AG04450 (cell line): Measurements from ENCODE around the gene EXOC6B. TPM values are rescaled to one million over a fixed set of nuclear protein-coding genes. Genes with fewer than 3 reads are reported as not detected.

Experiments
- CTCF ChIA-PET: fragments of 300-600, 350-600 bp; formaldehyde crosslinking; extraction: SDS; loops from one replicate; lab custom pipeline; 2022; ENCODE audit warnings: antibody characterized with exemption, inconsistent platforms; lab: Charles Lee
- POLR2A ChIA-PET: fragments of 350-600 bp; formaldehyde crosslinking; extraction: SDS; loops from one replicate; lab custom pipeline; 2021; ENCODE audit warnings: antibody characterized with exemption, inconsistent platforms; lab: Yijun Ruan, JAX
- DNase-seq: peaks from one replicate; pipeline ENCODE4 v3.0.0-alpha.2; 2011; ENCODE audit warnings: low read depth, low spot score
- H3K27ac ChIP-seq: one replicate; pipeline ENCODE4 v1.5.1; 2012; ENCODE audit warnings: low read depth, low read length, control low read depth
- H3K27me3 ChIP-seq: one replicate; pipeline ENCODE4 v1.6.0; 2012; ENCODE audit warnings: low read length; ENCODE audit not compliant: control insufficient read depth, insufficient read depth
- H3K4me3 ChIP-seq: 2 replicates; pipeline ENCODE4 v1.5.1; 2011; ENCODE audit warnings: mild to moderate bottlenecking, low read depth, low read length, control low read depth
- H3K9me3 ChIP-seq: 2 replicates; pipeline ENCODE4 v1.5.1; 2012; ENCODE audit warnings: low read length; ENCODE audit not compliant: control insufficient read depth, insufficient read depth
- polyA plus RNA-seq: library from polyadenylated mRNA; depleted of rRNA; stranded (reverse); fragments of >200 nt; gene quantifications from 2 replicates; pipeline ENCODE4 v1.2.3, GENCODE V29; 2011
- TF ChIP-seq, protein P1 (sequence below): IDR thresholded peaks from 2 replicates; pipeline ENCODE4 v1.5.1; 2011; ENCODE audit warnings: low read depth, low read length, control low read depth, inconsistent platforms

The EXOC6B gene
- polyA plus RNA-seq, 1 experiment: 28.7 TPM

DNA sequence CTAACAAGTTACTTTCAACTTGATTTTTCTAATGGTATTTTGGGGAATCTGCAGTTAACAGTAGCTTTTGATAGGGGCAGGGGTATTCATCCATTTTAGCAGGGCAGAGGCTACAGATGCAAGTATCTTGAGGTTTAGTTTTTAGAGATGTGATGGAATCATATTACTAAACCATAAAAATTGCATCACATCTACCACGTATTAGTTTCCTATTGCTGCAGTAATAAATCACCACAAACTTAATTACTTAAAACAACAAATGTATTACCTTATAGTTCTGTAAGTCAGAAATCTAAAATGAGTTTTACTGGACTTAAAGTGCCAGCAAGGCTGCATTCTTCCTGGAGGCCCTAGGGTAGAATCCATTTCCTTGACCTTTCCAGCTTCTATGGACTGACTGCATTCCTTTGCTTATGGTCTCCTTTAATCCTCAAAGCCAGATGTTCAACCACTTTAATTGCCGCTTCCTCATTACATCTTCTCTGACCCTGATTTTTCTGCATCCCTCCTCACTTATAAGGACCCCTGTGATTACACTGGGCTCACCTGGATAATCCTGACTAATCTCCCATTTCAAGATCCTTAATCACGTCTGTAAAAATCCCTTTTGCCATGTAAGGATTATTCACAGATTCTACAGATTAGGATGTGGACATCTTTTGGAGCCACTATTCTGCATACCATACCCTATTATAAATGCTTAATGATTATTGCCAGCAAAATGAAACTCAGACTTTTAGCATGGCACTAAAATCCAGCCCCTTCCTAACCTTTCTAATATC, 21.9 kb upstream of the EXOC6B start:
- POLR2A ChIA-PET: no interaction called here
- no peak overlapping the region for H3K4me3 ChIP-seq
- peaks cover 49% of the 10 kb centered on the region for H3K27me3 ChIP-seq
- H3K9me3 ChIP-seq: no peaks in the 10 kb centered on the region
- no peak for DNase-seq
- CTCF ChIA-PET: interaction anchor here (1.0 to 1.8 kb wide), 2 partner anchors 12 to 15 kb away, joined by 3 to 7 read pairs; no protein-coding TSS in a partner anchor
- H3K27ac ChIP-seq: no peak overlapping the region
- TF ChIP-seq, protein P1, sequence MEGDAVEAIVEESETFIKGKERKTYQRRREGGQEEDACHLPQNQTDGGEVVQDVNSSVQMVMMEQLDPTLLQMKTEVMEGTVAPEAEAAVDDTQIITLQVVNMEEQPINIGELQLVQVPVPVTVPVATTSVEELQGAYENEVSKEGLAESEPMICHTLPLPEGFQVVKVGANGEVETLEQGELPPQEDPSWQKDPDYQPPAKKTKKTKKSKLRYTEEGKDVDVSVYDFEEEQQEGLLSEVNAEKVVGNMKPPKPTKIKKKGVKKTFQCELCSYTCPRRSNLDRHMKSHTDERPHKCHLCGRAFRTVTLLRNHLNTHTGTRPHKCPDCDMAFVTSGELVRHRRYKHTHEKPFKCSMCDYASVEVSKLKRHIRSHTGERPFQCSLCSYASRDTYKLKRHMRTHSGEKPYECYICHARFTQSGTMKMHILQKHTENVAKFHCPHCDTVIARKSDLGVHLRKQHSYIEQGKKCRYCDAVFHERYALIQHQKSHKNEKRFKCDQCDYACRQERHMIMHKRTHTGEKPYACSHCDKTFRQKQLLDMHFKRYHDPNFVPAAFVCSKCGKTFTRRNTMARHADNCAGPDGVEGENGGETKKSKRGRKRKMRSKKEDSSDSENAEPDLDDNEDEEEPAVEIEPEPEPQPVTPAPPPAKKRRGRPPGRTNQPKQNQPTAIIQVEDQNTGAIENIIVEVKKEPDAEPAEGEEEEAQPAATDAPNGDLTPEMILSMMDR: no peak

DNA sequence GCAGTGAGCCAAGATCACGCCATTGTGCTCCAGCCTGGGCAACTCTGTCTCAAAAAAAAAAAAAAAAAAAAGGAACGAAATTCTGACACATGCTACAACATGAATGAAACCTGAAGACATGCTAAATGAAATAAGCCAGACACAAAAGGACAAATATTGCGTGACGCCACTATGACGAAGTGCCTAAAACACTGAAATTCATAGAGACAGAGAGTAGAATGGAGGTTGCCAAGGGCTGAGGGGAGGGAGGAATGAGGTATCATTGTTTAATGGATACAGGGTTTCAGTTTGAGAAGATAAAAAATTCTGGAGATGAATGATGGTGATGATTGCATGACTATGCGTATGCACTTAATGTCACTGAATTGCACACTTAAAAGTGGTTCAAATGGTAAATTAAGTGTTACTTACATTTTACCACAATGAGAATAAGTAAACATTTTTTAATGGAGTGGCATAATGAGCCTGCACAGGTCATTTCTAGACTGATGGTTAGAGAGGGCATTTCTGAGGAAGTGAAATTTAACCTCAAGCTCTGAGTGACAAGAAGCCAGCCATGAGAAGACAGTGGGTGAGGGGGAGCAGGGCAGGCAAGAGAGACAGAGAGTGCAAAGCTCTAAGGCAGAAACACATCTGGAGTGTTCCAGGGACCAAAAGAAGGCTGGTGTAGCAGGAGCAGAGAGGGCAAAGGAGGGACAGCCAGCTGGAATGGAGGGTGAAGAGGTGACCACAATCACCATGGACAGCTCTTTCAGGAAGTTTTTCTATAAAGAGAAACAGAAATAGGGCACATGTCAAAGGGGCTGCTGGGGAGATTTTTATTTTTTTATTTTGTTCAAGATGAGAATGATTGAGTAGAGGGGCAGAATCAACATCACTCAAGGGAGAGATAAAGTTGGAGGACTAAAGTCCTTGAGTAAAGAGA, 20.6 kb upstream of the EXOC6B start:
- Histone ChIP-seq H3K27ac (no peak overlapping the region), H3K9me3 (no peaks in the 10 kb centered on the region), H3K27me3 (peaks cover 42% of the 10 kb centered on the region), H3K4me3 (no peak overlapping the region)
- ChIA-PET POLR2A (no interaction called here), CTCF (interaction anchor here (1.8 kb wide), 1 partner anchor 16 kb away, joined by 7 read pairs; no protein-coding TSS in a partner anchor)
- DNase-seq: no peak
- TF ChIP-seq, protein P1: no peak

DNA sequence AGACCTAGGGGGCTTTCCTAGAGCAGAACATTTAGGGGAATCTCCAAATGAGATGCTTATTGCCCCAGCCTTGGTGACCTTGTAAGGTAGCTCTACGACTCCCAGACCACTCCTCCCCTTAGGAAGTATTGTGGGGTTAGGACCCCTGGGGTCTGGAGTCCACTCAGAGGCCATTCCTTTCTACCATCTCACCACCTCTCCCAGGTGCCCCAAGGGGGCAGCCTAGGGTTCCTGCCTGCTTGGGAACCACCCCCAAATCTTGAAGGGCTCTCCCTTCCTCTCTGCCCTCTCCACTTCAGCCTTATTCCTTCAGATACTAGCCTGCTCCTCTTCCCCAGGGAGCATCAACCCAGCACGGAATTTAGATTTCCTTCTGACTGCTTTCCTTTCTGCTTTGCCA, 17.5 kb upstream of the EXOC6B start:
- peaks cover 14% of the 10 kb centered on the region for H3K27me3 ChIP-seq
- CTCF ChIA-PET: interaction anchor here (0.5 to 2.6 kb wide), 2 partner anchors 19 to 21 kb away, joined by 4 to 14 read pairs; no protein-coding TSS in a partner anchor
- POLR2A ChIA-PET: no interaction called here
- no peak overlapping the region for H3K4me3 ChIP-seq
- no peaks in the 10 kb centered on the region for H3K9me3 ChIP-seq
- no peak overlapping the region for H3K27ac ChIP-seq
- DNase-seq: no peak
- TF ChIP-seq, protein P1: no peak

DNA sequence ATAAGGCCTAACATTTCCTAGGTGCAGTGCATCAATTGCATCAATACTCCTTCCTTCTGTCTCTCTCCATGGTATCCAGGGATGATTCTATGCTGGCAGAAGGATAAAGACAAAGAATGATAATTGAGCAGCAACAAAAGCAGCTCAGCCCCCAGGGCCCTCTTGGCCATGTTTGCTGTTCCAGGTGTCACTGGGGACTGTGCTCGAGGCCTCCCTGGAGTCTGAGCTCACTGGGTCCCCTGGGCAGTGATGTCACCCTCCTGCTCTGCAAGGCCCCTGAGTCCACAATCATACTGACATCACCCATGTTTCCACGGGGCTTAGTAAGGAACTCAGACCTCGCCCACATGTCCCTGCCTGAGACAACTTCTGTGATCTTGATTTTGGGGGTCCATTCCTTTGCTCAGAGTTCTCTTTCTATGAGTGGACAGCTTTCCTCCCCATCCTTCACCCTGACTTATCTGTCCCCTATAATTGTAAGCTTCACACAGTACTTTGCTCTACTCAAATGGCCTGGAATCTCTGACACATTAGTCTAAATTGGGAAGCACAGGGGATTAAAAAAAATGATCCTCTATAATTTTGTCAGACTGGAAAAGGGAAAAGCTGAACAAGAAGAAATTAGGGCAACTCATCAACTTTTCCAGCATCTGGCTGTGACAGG, 15.8 kb upstream of the EXOC6B start:
- TF ChIP-seq, protein P1: no peak
- DNase-seq: no peak
- Histone ChIP-seq H3K27ac (no peak overlapping the region), H3K9me3 (no peaks in the 10 kb centered on the region), H3K27me3 (peaks cover 13% of the 10 kb centered on the region), H3K4me3 (no peak overlapping the region)
- ChIA-PET POLR2A (no interaction called here), CTCF (interaction anchor here (0.7 to 2.6 kb wide), 5 partner anchors 18 to 96 kb away, joined by 3 to 14 read pairs (median 3); no protein-coding TSS in a partner anchor)
